Measurements from ENCODE around the gene USF1. TPM values are rescaled to one million over a fixed set of nuclear protein-coding genes. Genes with fewer than 3 reads are reported as not detected.

USF1 gene
- total and polyA plus RNA-seq, 9 of the 15 experiments (the other 6 are each of a cell fraction or from before 2014, with no cell fraction given) = 7.4 to 60.2 (median 54.2) TPM

- TF ChIP-seq ZNF407 (IDR thresholded peaks at IDR 0.05; ENCODE audit: low read depth) (no peak), ERF (CRISPR knock-in tag; IDR thresholded peaks at IDR 0.05) (no peak), SP1 (CRISPR knock-in tag; IDR thresholded peaks at IDR 0.05) (no peak), POLR3G (IDR thresholded peaks at IDR 0.05; ENCODE audit: extremely low read depth, insufficient read length, insufficient replicate concordance) (no peak), THAP12 (CRISPR knock-in tag; IDR thresholded peaks at IDR 0.05) (no peak), ZNF232 (CRISPR knock-in tag; IDR thresholded peaks at IDR 0.05) (no peak), ZNF175 (CRISPR knock-in tag; IDR thresholded peaks at IDR 0.05; ENCODE audit: low read depth) (0 out of 2 replicates have a peak, but pooled peaks have one; percentile 15), STAG1 (CRISPR knock-in tag; IDR thresholded peaks at IDR 0.05; ENCODE audit: borderline replicate concordance) (no peak), U2AF1 (optimal IDR thresholded peaks at IDR 0.05; ENCODE audit: low read depth, low read length) (no peak), JUND (IDR thresholded peaks at IDR 0.05; ENCODE audit: borderline replicate concordance, low read depth, low read length) (peak; percentile 84), JUND (tag; IDR thresholded peaks at IDR 0.05; ENCODE audit: borderline replicate concordance, low read depth, low read length) (peak; percentile 89; the same call in 2 of the 3 replicates), CEBPZ (IDR thresholded peaks at IDR 0.05; ENCODE audit: borderline replicate concordance, low read depth, low read length) (no peak), FOXA1 (IDR thresholded peaks at IDR 0.05; ENCODE audit: borderline replicate concordance) (no peak)
These were observed 37.4 kb upstream of the USF1 start (continued) for GRCh38 chr1:161082996-161083747.
